Activated naive CD8-positive, alpha-beta T cell treated with anti-CD3 and anti-CD28 coated beads, Interleukin-2, amount 10 ng/mL, durations not matched to agents 7 days and 5 days (primary cell): ENCODE measurements around the gene CASK. TPM values are rescaled to one million over a fixed set of nuclear protein-coding genes. Genes with fewer than 3 reads are reported as not detected.

Experiments
- ATAC-seq: fragments of 150-1000 bp; cut with Tn5 transposase; one replicate; pipeline ENCODE4 v1.10.0; 2021; ENCODE audit warnings: low read depth, moderate library complexity
- POLR2A ChIA-PET: fragments of 350-600 bp; sonication (Branson Sonifier 250); formaldehyde crosslinking; loops from one replicate; lab custom pipeline; 2021; ENCODE audit warnings: antibody characterized with exemption; lab: Charles Lee
- DNase-seq: peaks from one replicate; pipeline ENCODE4 v3.0.0; 2021
- H3K27ac Mint-ChIP-seq: one replicate; pipeline ENCODE4 v1.8.0; 2022; ENCODE audit warnings: mild to moderate bottlenecking, mixed read lengths
- H3K27me3 Mint-ChIP-seq: one replicate; pipeline ENCODE4 v1.8.0; 2022; ENCODE audit warnings: mild to moderate bottlenecking, moderate library complexity, mixed read lengths
- H3K36me3 Mint-ChIP-seq: one replicate; pipeline ENCODE4 v1.8.0; 2021; ENCODE audit warnings: mild to moderate bottlenecking, mixed read lengths
- H3K4me1 Mint-ChIP-seq: one replicate; pipeline ENCODE4 v1.8.0; 2021; ENCODE audit warnings: mixed read lengths
- H3K4me3 Mint-ChIP-seq: one replicate; pipeline ENCODE4 v1.8.0; 2022; ENCODE audit warnings: mild to moderate bottlenecking, moderate library complexity, mixed read lengths
- H3K9me3 Mint-ChIP-seq: one replicate; pipeline ENCODE4 v1.8.0; 2021; ENCODE audit warnings: mixed read lengths
- total RNA-seq, 2 experiments: library from RNA; stranded (reverse); gene quantifications; one replicate each; pipeline ENCODE4 v1.2.3, GENCODE V29; 2021

Gene CASK
- total RNA-seq, 2 experiments from 2014 or later, result 52.1 to 53.8 TPM

GRCh38 chrX:41561045-41561444, 362.3 kb downstream of the CASK start:
- no peaks in the 10 kb centered on the region for H3K27me3 Mint-ChIP-seq
- peak overlapping the region; percentile 76 for H3K27ac Mint-ChIP-seq
- POLR2A ChIA-PET, result interaction anchor here (0.7 kb wide), 1 partner anchor 49 kb away, joined by 3 read pairs; no protein-coding TSS in a partner anchor
- H3K36me3 Mint-ChIP-seq, result peaks cover 15% of the 10 kb centered on the region
- H3K4me3 Mint-ChIP-seq, result no peak overlapping the region
- no peak for DNase-seq
- peak; percentile 71 for ATAC-seq
- peaks cover 31% of the 10 kb centered on the region for H3K4me1 Mint-ChIP-seq
- H3K9me3 Mint-ChIP-seq, result no peaks in the 10 kb centered on the region

- peak overlapping the region; percentile 61 for H3K4me3 Mint-ChIP-seq
- POLR2A ChIA-PET, result no interaction called here
- no peaks in the 10 kb centered on the region for H3K9me3 Mint-ChIP-seq
- H3K36me3 Mint-ChIP-seq, result peaks cover 4% of the 10 kb centered on the region
- no peaks in the 10 kb centered on the region for H3K27me3 Mint-ChIP-seq
- peaks cover 31% of the 10 kb centered on the region for H3K4me1 Mint-ChIP-seq
- peak overlapping the region; percentile 80 for H3K27ac Mint-ChIP-seq
- DNase-seq (no peak), ATAC-seq (peak; percentile 49)
These were observed 363.9 kb downstream of the CASK start for GRCh38 chrX:41559235-41560052.

GRCh38 chrX:41558531-41558930, 364.8 kb downstream of the CASK start:
- ATAC-seq (no peak), DNase-seq (no peak)
- H3K4me3 Mint-ChIP-seq, result peak overlapping the region; percentile 61
- peaks cover 31% of the 10 kb centered on the region for H3K4me1 Mint-ChIP-seq
- POLR2A ChIA-PET, result no interaction called here
- H3K9me3 Mint-ChIP-seq, result no peaks in the 10 kb centered on the region
- H3K27ac Mint-ChIP-seq, result no peak overlapping the region
- peaks cover 6% of the 10 kb centered on the region for H3K36me3 Mint-ChIP-seq
- H3K27me3 Mint-ChIP-seq, result no peaks in the 10 kb centered on the region

GRCh38 chrX:41556958-41557357, 366.4 kb downstream of the CASK start:
- no peaks in the 10 kb centered on the region for H3K9me3 Mint-ChIP-seq
- peaks cover 31% of the 10 kb centered on the region for H3K4me1 Mint-ChIP-seq
- DNase-seq (no peak), ATAC-seq (peak; percentile 74)
- H3K27ac Mint-ChIP-seq, result peak overlapping the region; percentile 83
- H3K36me3 Mint-ChIP-seq, result peaks cover 10% of the 10 kb centered on the region
- no peaks in the 10 kb centered on the region for H3K27me3 Mint-ChIP-seq
- POLR2A ChIA-PET, result no interaction called here
- peak overlapping the region; percentile 77 for H3K4me3 Mint-ChIP-seq

GRCh38 chrX:41553688-41554087, 369.7 kb downstream of the CASK start:
- ATAC-seq, result no peak
- Mint-ChIP-seq H3K27ac (no peak overlapping the region), H3K4me1 (peaks cover 16% of the 10 kb centered on the region), H3K4me3 (no peak overlapping the region), H3K36me3 (peaks cover 13% of the 10 kb centered on the region), H3K27me3 (no peaks in the 10 kb centered on the region), H3K9me3 (no peaks in the 10 kb centered on the region)
- DNase-seq, result no peak
- POLR2A ChIA-PET, result no interaction called here

GRCh38 chrX:41548411-41548810, 374.9 kb downstream of the CASK start:
- ATAC-seq (no peak), DNase-seq (no peak)
- Mint-ChIP-seq H3K4me1 (no peaks in the 10 kb centered on the region), H3K4me3 (no peak overlapping the region), H3K36me3 (peaks cover 12% of the 10 kb centered on the region), H3K27ac (no peak overlapping the region), H3K9me3 (no peaks in the 10 kb centered on the region), H3K27me3 (no peaks in the 10 kb centered on the region)
- POLR2A ChIA-PET, result no interaction called here

- H3K9me3 Mint-ChIP-seq, result no peaks in the 10 kb centered on the region
- H3K27me3 Mint-ChIP-seq, result no peaks in the 10 kb centered on the region
- H3K4me1 Mint-ChIP-seq, result peaks cover 3% of the 10 kb centered on the region
- ATAC-seq (no peak), DNase-seq (no peak)
- H3K4me3 Mint-ChIP-seq, result no peak overlapping the region
- peaks cover 15% of the 10 kb centered on the region for H3K36me3 Mint-ChIP-seq
- POLR2A ChIA-PET, result no interaction called here
- H3K27ac Mint-ChIP-seq, result no peak overlapping the region
These were observed 379.7 kb downstream of the CASK start for GRCh38 chrX:41543668-41544067.

GRCh38 chrX:41543025-41543424, 380.3 kb downstream of the CASK start:
- Mint-ChIP-seq H3K27me3 (no peaks in the 10 kb centered on the region), H3K9me3 (no peaks in the 10 kb centered on the region), H3K27ac (peak overlapping the region; percentile 42), H3K4me3 (no peak overlapping the region), H3K4me1 (peaks cover 3% of the 10 kb centered on the region), H3K36me3 (peaks cover 18% of the 10 kb centered on the region)
- DNase-seq (no peak), ATAC-seq (no peak)
- POLR2A ChIA-PET, result no interaction called here

GRCh38 chrX:41542536-41542935, 380.8 kb downstream of the CASK start:
- Mint-ChIP-seq H3K36me3 (peaks cover 18% of the 10 kb centered on the region), H3K4me3 (no peak overlapping the region), H3K27ac (no peak overlapping the region), H3K4me1 (peaks cover 3% of the 10 kb centered on the region), H3K9me3 (no peaks in the 10 kb centered on the region), H3K27me3 (no peaks in the 10 kb centered on the region)
- POLR2A ChIA-PET, result no interaction called here
- no peak for DNase-seq
- no peak for ATAC-seq

GRCh38 chrX:41542135-41542534, 381.2 kb downstream of the CASK start:
- POLR2A ChIA-PET, result no interaction called here
- ATAC-seq (no peak), DNase-seq (no peak)
- peaks cover 3% of the 10 kb centered on the region for H3K4me1 Mint-ChIP-seq
- no peak overlapping the region for H3K27ac Mint-ChIP-seq
- H3K4me3 Mint-ChIP-seq, result no peak overlapping the region
- H3K9me3 Mint-ChIP-seq, result no peaks in the 10 kb centered on the region
- H3K36me3 Mint-ChIP-seq, result peaks cover 15% of the 10 kb centered on the region
- no peaks in the 10 kb centered on the region for H3K27me3 Mint-ChIP-seq

GRCh38 chrX:41541386-41541785, 382.0 kb downstream of the CASK start:
- Mint-ChIP-seq H3K27ac (no peak overlapping the region), H3K4me1 (peaks cover 3% of the 10 kb centered on the region), H3K4me3 (no peak overlapping the region), H3K36me3 (peaks cover 15% of the 10 kb centered on the region), H3K9me3 (no peaks in the 10 kb centered on the region), H3K27me3 (no peaks in the 10 kb centered on the region)
- DNase-seq (no peak), ATAC-seq (no peak)
- POLR2A ChIA-PET, result no interaction called here

- H3K36me3 Mint-ChIP-seq, result peaks cover 17% of the 10 kb centered on the region
- POLR2A ChIA-PET, result no interaction called here
- no peaks in the 10 kb centered on the region for H3K27me3 Mint-ChIP-seq
- DNase-seq (no peak), ATAC-seq (no peak)
- H3K27ac Mint-ChIP-seq, result no peak overlapping the region
- H3K9me3 Mint-ChIP-seq, result no peaks in the 10 kb centered on the region
- peaks cover 3% of the 10 kb centered on the region for H3K4me1 Mint-ChIP-seq
- H3K4me3 Mint-ChIP-seq, result no peak overlapping the region
These were observed 384.6 kb downstream of the CASK start for GRCh38 chrX:41538707-41539106.

GRCh38 chrX:41530085-41530484, 393.3 kb downstream of the CASK start:
- ATAC-seq (no peak), DNase-seq (no peak)
- H3K4me3 Mint-ChIP-seq, result no peak overlapping the region
- no peak overlapping the region for H3K27ac Mint-ChIP-seq
- POLR2A ChIA-PET, result no interaction called here
- H3K27me3 Mint-ChIP-seq, result no peaks in the 10 kb centered on the region
- H3K9me3 Mint-ChIP-seq, result no peaks in the 10 kb centered on the region
- peaks cover 23% of the 10 kb centered on the region for H3K36me3 Mint-ChIP-seq
- H3K4me1 Mint-ChIP-seq, result peaks cover 6% of the 10 kb centered on the region

- Mint-ChIP-seq H3K27ac (no peak overlapping the region), H3K4me3 (no peak overlapping the region), H3K9me3 (no peaks in the 10 kb centered on the region), H3K36me3 (peaks cover 21% of the 10 kb centered on the region), H3K27me3 (no peaks in the 10 kb centered on the region), H3K4me1 (peaks cover 6% of the 10 kb centered on the region)
- POLR2A ChIA-PET, result no interaction called here
- no peak for DNase-seq
- no peak for ATAC-seq
These were observed 394.1 kb downstream of the CASK start for GRCh38 chrX:41529221-41529620.
